HFF-Myc (cell line): Measurements from ENCODE around the gene CCDC85C.

Experiments used
- DNase-seq: peaks from one replicate; pipeline ENCODE4 v3.0.0-alpha.2; 2011; ENCODE audit warnings: low read depth; ENCODE audit errors: extremely low read depth
- H3K4me3 ChIP-seq: replicated peaks from 2 replicates; pipeline ENCODE4 v1.5.1; 2011; ENCODE audit warnings: low read depth, mild to moderate bottlenecking, control low read depth, low read length
- CTCF ChIP-seq: IDR thresholded peaks from 2 replicates; pipeline ENCODE4 v1.5.1; 2012; ENCODE audit warnings: mild to moderate bottlenecking, low read depth, low read length, control low read depth; ENCODE audit errors: missing control alignments

The CCDC85C gene

GRCh38 chr14:99541677-99542470, 62.1 kb downstream of the CCDC85C start:
- H3K4me3 ChIP-seq: no peak overlapping the region
- no peak for TF ChIP-seq CTCF
- DNase-seq: no peak

GRCh38 chr14:99541211-99541610, 62.8 kb downstream of the CCDC85C start:
- no peak for TF ChIP-seq CTCF

GRCh38 chr14:99540196-99541032, 63.6 kb downstream of the CCDC85C start:
- no peak for TF ChIP-seq CTCF
- DNase-seq: no peak
- H3K4me3 ChIP-seq: no peak overlapping the region

More at GRCh38 chr14:99541211-99541610, 62.8 kb downstream of the CCDC85C start:
- DNase-seq: no peak
- no peak overlapping the region for H3K4me3 ChIP-seq

GRCh38 chr14:99539491-99539890, 64.5 kb downstream of the CCDC85C start:
- no peak for TF ChIP-seq CTCF
- DNase-seq: no peak
- H3K4me3 ChIP-seq: no peak overlapping the region

GRCh38 chr14:99538733-99539132, 65.3 kb downstream of the CCDC85C start:
- DNase-seq: no peak
- no peak overlapping the region for H3K4me3 ChIP-seq
- no peak for TF ChIP-seq CTCF

GRCh38 chr14:99538275-99538674, 65.7 kb downstream of the CCDC85C start:
- DNase-seq: no peak
- H3K4me3 ChIP-seq: no peak overlapping the region
- peak; percentile 17 for TF ChIP-seq CTCF
